A673 (cell line): ENCODE measurements around the gene FREM1. TPM values are rescaled to one million over a fixed set of nuclear protein-coding genes. Genes with fewer than 3 reads are reported as not detected.

Experiments used
- BruUV-seq: library from RNA; stranded (reverse); fragments of 400-500 nt; replicated peaks from 2 replicates; lab custom pipeline; 2021; lab: Mats Ljungman, UMichigan
- CTCF ChIA-PET: fragments of 300-600 bp; sonication (Branson Sonifier 250); formaldehyde crosslinking; loops from one replicate; lab custom pipeline; 2022; ENCODE audit warnings: antibody characterized with exemption; lab: Charles Lee
- POLR2A ChIA-PET: fragments of 300-600 bp; sonication (Branson Sonifier 250); formaldehyde crosslinking; loops from one replicate; lab custom pipeline; 2022; ENCODE audit warnings: antibody characterized with exemption; ENCODE audit not compliant: low non-redundant PET; lab: Charles Lee
- DNase-seq: peaks from one replicate; pipeline ENCODE4 v3.0.0-alpha.2; 2015; ENCODE audit warnings: low spot score
- H3K27ac ChIP-seq: fragments of 200-600 bp; sonication (generic); 2 replicates; pipeline ENCODE4 v1.5.1; 2016; ENCODE audit warnings: mixed run types, low read depth, mild to moderate bottlenecking, mixed read lengths, antibody characterized with exemption, low read length; ENCODE audit not compliant: poor library complexity, severe bottlenecking
- H3K27me3 ChIP-seq: fragments of 200-600 bp; sonication (generic); replicated peaks from 2 replicates; pipeline ENCODE4 v1.6.1; 2017; ENCODE audit warnings: mixed run types, low read depth, mild to moderate bottlenecking, mixed read lengths, antibody characterized with exemption, low read length; ENCODE audit not compliant: insufficient read depth, poor library complexity
- H3K36me3 ChIP-seq: fragments of 200-600 bp; sonication (generic); 2 replicates; pipeline ENCODE4 v1.6.1; 2016; ENCODE audit warnings: mixed run types, mild to moderate bottlenecking, mixed read lengths, antibody characterized with exemption, low read length; ENCODE audit not compliant: insufficient read depth, poor library complexity, severe bottlenecking
- H3K4me1 ChIP-seq: fragments of 200-600 bp; sonication (generic); 2 replicates; pipeline ENCODE4 v1.6.1; 2017; ENCODE audit warnings: mixed run types, mild to moderate bottlenecking, mixed read lengths, antibody characterized with exemption, low read length; ENCODE audit not compliant: insufficient read depth, poor library complexity, severe bottlenecking
- H3K4me3 ChIP-seq: fragments of 200-600 bp; sonication (generic); 2 replicates; pipeline ENCODE4 v1.5.1; 2016; ENCODE audit warnings: low read depth, mixed run types, mild to moderate bottlenecking, mixed read lengths, low read length; ENCODE audit not compliant: poor library complexity, severe bottlenecking
- H3K9me3 ChIP-seq: fragments of 200-600 bp; sonication (generic); 2 replicates; pipeline ENCODE4 v1.6.1; 2016; ENCODE audit warnings: mixed run types, low read depth, mild to moderate bottlenecking, mixed read lengths, antibody characterized with exemption, low read length; ENCODE audit not compliant: poor library complexity, severe bottlenecking
- EZH2 ChIP-seq: fragments of 200-600 bp; sonication (generic); IDR thresholded peaks from 2 replicates; pipeline ENCODE4 v1.6.1; 2017; ENCODE audit warnings: borderline replicate concordance, low read depth, mild to moderate bottlenecking, mixed read lengths, antibody characterized with exemption, low read length; ENCODE audit not compliant: poor library complexity, severe bottlenecking
- intact Hi-C: fragments of 100-400 bp; cut with micrococcal nuclease; formaldehyde crosslinking; loops from one replicate; pipeline ENCODE4 v1.10.0; 2022; ENCODE audit not compliant: unreplicated experiment
- total RNA-seq: library from RNA; stranded (reverse); gene quantifications from 2 replicates; pipeline ENCODE4 v1.2.3, GENCODE V29; 2021
- TF ChIP-seq, protein P1 (sequence below): fragments of 300-800, 200-600 bp; sonication (generic); conservative IDR thresholded peaks from 2 replicates; pipeline ENCODE4 v1.5.1; 2017; ENCODE audit warnings: low read depth, mild to moderate bottlenecking, antibody characterized with exemption, low read length, moderate library complexity, mixed read lengths

FREM1 gene
- total RNA-seq, 1 experiment from 2014 or later, result 4.2 TPM

DNA sequence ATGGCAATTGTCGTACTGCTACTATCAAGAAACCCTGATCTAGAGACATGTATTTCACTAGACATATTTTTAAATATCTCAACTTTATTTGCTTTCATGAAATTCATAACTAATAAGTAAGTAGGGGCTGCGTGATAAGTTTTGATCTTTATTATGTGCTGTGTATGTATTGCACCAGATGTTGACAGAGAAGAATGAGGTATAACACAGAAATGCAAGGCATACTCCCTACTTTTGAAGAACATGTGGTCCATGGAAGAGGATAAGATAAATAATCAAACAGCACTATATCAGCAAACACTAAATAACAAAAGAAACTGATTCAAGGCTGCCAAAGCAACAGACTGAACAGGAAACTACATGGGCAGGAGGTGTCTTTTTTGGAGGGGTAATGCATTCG, 60.9 kb downstream of the FREM1 start:
- intact Hi-C loops, result loop anchor here (10.0 kb wide), 1 partner anchor 286 kb away; no protein-coding TSS in a partner anchor
- CTCF ChIA-PET, result no interaction called here
- TF ChIP-seq EZH2, result no peak
- TF ChIP-seq, protein P1, sequence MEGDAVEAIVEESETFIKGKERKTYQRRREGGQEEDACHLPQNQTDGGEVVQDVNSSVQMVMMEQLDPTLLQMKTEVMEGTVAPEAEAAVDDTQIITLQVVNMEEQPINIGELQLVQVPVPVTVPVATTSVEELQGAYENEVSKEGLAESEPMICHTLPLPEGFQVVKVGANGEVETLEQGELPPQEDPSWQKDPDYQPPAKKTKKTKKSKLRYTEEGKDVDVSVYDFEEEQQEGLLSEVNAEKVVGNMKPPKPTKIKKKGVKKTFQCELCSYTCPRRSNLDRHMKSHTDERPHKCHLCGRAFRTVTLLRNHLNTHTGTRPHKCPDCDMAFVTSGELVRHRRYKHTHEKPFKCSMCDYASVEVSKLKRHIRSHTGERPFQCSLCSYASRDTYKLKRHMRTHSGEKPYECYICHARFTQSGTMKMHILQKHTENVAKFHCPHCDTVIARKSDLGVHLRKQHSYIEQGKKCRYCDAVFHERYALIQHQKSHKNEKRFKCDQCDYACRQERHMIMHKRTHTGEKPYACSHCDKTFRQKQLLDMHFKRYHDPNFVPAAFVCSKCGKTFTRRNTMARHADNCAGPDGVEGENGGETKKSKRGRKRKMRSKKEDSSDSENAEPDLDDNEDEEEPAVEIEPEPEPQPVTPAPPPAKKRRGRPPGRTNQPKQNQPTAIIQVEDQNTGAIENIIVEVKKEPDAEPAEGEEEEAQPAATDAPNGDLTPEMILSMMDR, result no peak

DNA sequence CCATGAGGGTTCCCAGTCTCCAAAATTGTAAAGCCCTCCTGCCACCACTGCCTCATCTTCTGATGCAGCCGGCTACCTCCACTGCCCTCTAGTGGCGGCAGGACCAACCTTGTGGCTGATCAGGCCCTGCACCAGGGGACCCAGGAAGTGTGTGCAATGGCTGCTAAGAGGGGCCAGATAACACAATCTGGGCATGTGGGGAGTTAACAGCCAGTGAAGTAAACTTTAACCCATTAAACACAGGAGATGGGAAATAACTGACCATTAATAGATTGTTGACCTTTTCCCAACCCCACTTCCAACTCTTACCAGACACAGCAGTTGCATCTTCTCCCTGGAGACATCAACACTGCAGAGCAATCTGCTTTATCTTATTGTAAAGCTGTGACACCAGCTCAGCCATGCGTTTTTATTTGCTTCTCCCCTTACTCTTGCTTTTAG, 63.3 kb downstream of the FREM1 start:
- ChIA-PET CTCF (no interaction called here), POLR2A (no interaction called here)
- DNase-seq, result peak; percentile 79
- intact Hi-C loops, result loop anchor here (10.0 kb wide), 1 partner anchor 288 kb away; no protein-coding TSS in a partner anchor
- H3K27ac ChIP-seq, result no peak overlapping the region
- TF ChIP-seq, protein P1, result peak; percentile 78
- no peak for TF ChIP-seq EZH2
- no peaks in the 10 kb centered on the region for H3K36me3 ChIP-seq
- no TSS peak for BruUV-seq
- no peaks in the 10 kb centered on the region for H3K27me3 ChIP-seq
- no peak overlapping the region for H3K4me3 ChIP-seq
- H3K9me3 ChIP-seq, result no peaks in the 10 kb centered on the region
- peaks cover 4% of the 10 kb centered on the region for H3K4me1 ChIP-seq

More for the DNA sequence above, 60.9 kb downstream of the FREM1 start:
- no peak for DNase-seq
- no peaks in the 10 kb centered on the region for H3K27me3 ChIP-seq
- no peak overlapping the region for H3K27ac ChIP-seq
- peaks cover 4% of the 10 kb centered on the region for H3K4me1 ChIP-seq
- no peaks in the 10 kb centered on the region for H3K9me3 ChIP-seq
- no peak overlapping the region for H3K4me3 ChIP-seq
- no peaks in the 10 kb centered on the region for H3K36me3 ChIP-seq
- no TSS peak for BruUV-seq
- POLR2A ChIA-PET, result no interaction called here

DNA sequence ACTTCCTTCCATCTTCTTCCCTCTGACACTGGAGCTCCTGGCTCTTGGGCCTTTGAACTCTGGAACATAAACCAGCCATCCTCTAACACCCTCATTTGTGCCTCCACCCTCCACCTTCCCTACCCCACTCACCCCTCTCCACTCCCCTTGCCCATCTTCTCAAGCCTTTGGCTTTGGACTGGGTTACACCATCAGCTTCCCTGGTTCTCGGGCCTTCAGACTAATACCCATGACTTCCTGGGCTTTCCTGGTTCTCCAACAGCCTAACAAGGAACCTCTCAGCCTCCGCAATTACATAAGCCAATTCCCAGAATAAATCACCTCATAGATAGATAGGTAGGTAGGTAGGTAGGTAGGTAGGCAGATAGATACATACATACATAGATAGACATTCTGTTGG, 67.1 kb downstream of the FREM1 start:
- no TSS peak for BruUV-seq
- TF ChIP-seq EZH2, result no peak
- TF ChIP-seq, protein P1, result no peak
- Histone ChIP-seq H3K27me3 (no peaks in the 10 kb centered on the region), H3K27ac (no peak overlapping the region), H3K4me3 (no peak overlapping the region), H3K4me1 (peaks cover 4% of the 10 kb centered on the region), H3K9me3 (no peaks in the 10 kb centered on the region), H3K36me3 (no peaks in the 10 kb centered on the region)
- intact Hi-C loops, result loop anchor here (10.0 kb wide), 1 partner anchor 292 kb away; no protein-coding TSS in a partner anchor
- CTCF ChIA-PET, result no interaction called here
- no peak for DNase-seq
- POLR2A ChIA-PET, result no interaction called here
